ENCODE results near the gene PHIP. TPM values are rescaled to one million over a fixed set of nuclear protein-coding genes. Genes with fewer than 3 reads are reported as not detected.

The PHIP gene
- total RNA-seq, 4 donors from 2014 or later = 12.1 to 34.5 (median 20.7) TPM

- Histone ChIP-seq H3K27me3 (no peaks in the 10 kb centered on the region), H3K4me3 (no peak overlapping the region), H3K9me3 (no peaks in the 10 kb centered on the region), H3K27ac (no peak overlapping the region), H3K4me1 (no peaks in the 10 kb centered on the region), H3K36me3 (no peaks in the 10 kb centered on the region)
- DNase-seq = no peak
- WGBS, 2 donors (ENCODE audit: low coverage in 1 of 2) = 64 to 83% methylated on average over 2 of the region's 2 CpGs
- intact Hi-C loops (cut with DNase I; ENCODE audit: low total_unique reads) = no loop called here
- TF ChIP-seq POLR2AphosphoS5 (IDR thresholded peaks at IDR 0.05) (no peak), EP300 (IDR thresholded peaks at IDR 0.05; ENCODE audit: low read depth) (no peak), CTCF (IDR thresholded peaks at IDR 0.05) (no peak), POLR2A (IDR thresholded peaks at IDR 0.05) (no peak)
- in situ Hi-C loops (cut with MboI; ENCODE audit: low pct_ligation_motif_present in 1 of 4, low pct_unique_long_range_greater_than_20kb in 1 of 4, low sequenced_read_pairs in 3 of 4) = loop anchor here in 1 of 4 donors (25.0 kb wide), 1 partner anchor 147 kb away; no protein-coding TSS in a partner anchor
These were observed 37.6 kb upstream of the PHIP start for GRCh38 chr6:79115553-79116182.

GRCh38 chr6:79111549-79111948, 33.5 kb upstream of the PHIP start:
- no peaks in the 10 kb centered on the region for H3K4me1 ChIP-seq
- H3K36me3 ChIP-seq = no peaks in the 10 kb centered on the region
- H3K27me3 ChIP-seq = no peaks in the 10 kb centered on the region
- no peak overlapping the region for H3K27ac ChIP-seq
- intact Hi-C loops (cut with DNase I; ENCODE audit: low total_unique reads) = no loop called here
- in situ Hi-C loops (cut with MboI; ENCODE audit: low pct_ligation_motif_present in 1 of 4, low pct_unique_long_range_greater_than_20kb in 1 of 4, low sequenced_read_pairs in 3 of 4) = loop anchor here in 1 of 4 donors (25.0 kb wide), 1 partner anchor 151 kb away; no protein-coding TSS in a partner anchor
- no peak for TF ChIP-seq EP300 (IDR thresholded peaks at IDR 0.05; ENCODE audit: low read depth)
- TF ChIP-seq POLR2AphosphoS5 (IDR thresholded peaks at IDR 0.05) = no peak
- TF ChIP-seq POLR2A (IDR thresholded peaks at IDR 0.05) = no peak
- no peak for TF ChIP-seq CTCF (IDR thresholded peaks at IDR 0.05)
- DNase-seq = no peak
- H3K9me3 ChIP-seq = no peaks in the 10 kb centered on the region
- no peak overlapping the region for H3K4me3 ChIP-seq

GRCh38 chr6:79101164-79101563, 23.1 kb upstream of the PHIP start:
- no peaks in the 10 kb centered on the region for H3K9me3 ChIP-seq
- TF ChIP-seq POLR2AphosphoS5 (IDR thresholded peaks at IDR 0.05) (no peak), CTCF (IDR thresholded peaks at IDR 0.05) (no peak), EP300 (IDR thresholded peaks at IDR 0.05; ENCODE audit: low read depth) (no peak), POLR2A (IDR thresholded peaks at IDR 0.05) (no peak)
- H3K27me3 ChIP-seq = no peaks in the 10 kb centered on the region
- no peak overlapping the region for H3K4me3 ChIP-seq
- 85% methylated on average over 2 of the region's 2 CpGs; no CpG with 5 or more reads in 1 of the 2 donors for WGBS, 2 donors (ENCODE audit: low coverage in 1 of 2)
- in situ Hi-C loops (cut with MboI; ENCODE audit: low pct_ligation_motif_present in 1 of 4, low pct_unique_long_range_greater_than_20kb in 1 of 4, low sequenced_read_pairs in 3 of 4) = loop anchor here in 1 of 4 donors (25.0 kb wide), 1 partner anchor 161 kb away; no protein-coding TSS in a partner anchor
- H3K27ac ChIP-seq = no peak overlapping the region
- no peaks in the 10 kb centered on the region for H3K36me3 ChIP-seq
- H3K4me1 ChIP-seq = no peaks in the 10 kb centered on the region
- intact Hi-C loops (cut with DNase I; ENCODE audit: low total_unique reads) = no loop called here
- no peak for DNase-seq

GRCh38 chr6:79100304-79100703, 22.2 kb upstream of the PHIP start:
- in situ Hi-C loops (cut with MboI; ENCODE audit: low pct_ligation_motif_present in 1 of 4, low pct_unique_long_range_greater_than_20kb in 1 of 4, low sequenced_read_pairs in 3 of 4) = loop anchor here in 1 of 4 donors (25.0 kb wide), 1 partner anchor 162 kb away; no protein-coding TSS in a partner anchor
- TF ChIP-seq POLR2A (IDR thresholded peaks at IDR 0.05) (no peak), EP300 (IDR thresholded peaks at IDR 0.05; ENCODE audit: low read depth) (no peak), CTCF (IDR thresholded peaks at IDR 0.05) (no peak), POLR2AphosphoS5 (IDR thresholded peaks at IDR 0.05) (no peak)
- H3K27ac ChIP-seq = no peak overlapping the region

More at GRCh38 chr6:79100304-79100703, 22.2 kb upstream of the PHIP start:
- Histone ChIP-seq H3K4me3 (no peak overlapping the region), H3K36me3 (no peaks in the 10 kb centered on the region), H3K4me1 (no peaks in the 10 kb centered on the region), H3K9me3 (no peaks in the 10 kb centered on the region), H3K27me3 (no peaks in the 10 kb centered on the region)
- 89 to 91% methylated on average over 2 of the region's 2 CpGs for WGBS, 2 donors (ENCODE audit: low coverage in 1 of 2)
- intact Hi-C loops (cut with DNase I; ENCODE audit: low total_unique reads) = no loop called here
- no peak for DNase-seq
